Measurements from ENCODE around the gene TRIM40. TPM values are rescaled to one million over a fixed set of nuclear protein-coding genes. Genes with fewer than 3 reads are reported as not detected.

Gene TRIM40
- total and polyA plus RNA-seq, 2 of the 13 experiments (the other 11 are each of a cell fraction or from before 2014, with no cell fraction given): 0.58 TPM; not detected in 1

DNA sequence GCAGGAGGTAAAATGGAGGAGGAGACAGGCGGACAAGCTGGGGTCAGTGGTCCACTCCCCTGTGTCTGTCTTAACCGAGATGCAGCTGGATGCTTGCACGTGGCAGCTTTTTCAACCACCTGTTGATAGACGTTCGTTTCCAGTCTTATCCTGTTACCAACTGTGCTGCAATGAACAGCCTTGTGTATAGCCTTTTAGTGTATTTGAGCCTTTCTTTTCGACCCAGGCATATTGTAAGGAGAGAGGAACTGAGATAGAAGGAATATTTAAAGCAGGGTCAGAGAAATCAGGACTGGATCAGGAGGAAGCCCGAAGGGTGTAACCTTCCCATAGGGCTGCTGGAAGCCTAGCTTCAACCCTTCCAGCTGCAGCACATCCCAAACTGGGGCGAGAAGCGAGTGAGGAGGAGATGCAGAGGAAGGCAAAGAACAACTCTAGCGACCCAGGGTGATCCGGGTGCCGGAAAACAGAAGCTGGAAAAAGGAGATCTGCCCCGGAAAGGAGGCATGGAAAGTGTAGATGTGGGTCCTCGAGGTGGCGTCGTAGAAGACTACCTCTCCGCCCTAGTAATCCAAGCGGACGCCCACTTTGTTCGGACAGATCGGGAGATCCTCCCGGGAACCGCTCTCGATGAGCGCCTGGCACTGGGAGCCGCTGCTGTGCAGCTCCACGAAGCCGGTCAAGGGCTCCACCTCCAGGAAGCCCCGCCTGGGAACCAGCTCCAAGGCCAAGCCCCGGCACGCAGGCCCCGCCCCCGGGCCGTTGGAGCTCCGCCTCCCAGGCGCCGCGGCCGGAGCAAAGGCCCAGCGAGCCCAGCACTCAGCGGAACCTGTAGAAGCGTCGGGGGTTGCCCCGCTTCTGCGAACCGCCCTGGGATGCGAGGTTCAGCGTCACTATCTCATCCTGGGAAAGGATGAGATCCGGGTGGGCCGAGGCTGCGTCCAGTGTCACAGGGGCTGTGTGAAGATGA is 34.2 kb upstream of the TRIM40 start (continued):
- TF ChIP-seq, protein P1, sequence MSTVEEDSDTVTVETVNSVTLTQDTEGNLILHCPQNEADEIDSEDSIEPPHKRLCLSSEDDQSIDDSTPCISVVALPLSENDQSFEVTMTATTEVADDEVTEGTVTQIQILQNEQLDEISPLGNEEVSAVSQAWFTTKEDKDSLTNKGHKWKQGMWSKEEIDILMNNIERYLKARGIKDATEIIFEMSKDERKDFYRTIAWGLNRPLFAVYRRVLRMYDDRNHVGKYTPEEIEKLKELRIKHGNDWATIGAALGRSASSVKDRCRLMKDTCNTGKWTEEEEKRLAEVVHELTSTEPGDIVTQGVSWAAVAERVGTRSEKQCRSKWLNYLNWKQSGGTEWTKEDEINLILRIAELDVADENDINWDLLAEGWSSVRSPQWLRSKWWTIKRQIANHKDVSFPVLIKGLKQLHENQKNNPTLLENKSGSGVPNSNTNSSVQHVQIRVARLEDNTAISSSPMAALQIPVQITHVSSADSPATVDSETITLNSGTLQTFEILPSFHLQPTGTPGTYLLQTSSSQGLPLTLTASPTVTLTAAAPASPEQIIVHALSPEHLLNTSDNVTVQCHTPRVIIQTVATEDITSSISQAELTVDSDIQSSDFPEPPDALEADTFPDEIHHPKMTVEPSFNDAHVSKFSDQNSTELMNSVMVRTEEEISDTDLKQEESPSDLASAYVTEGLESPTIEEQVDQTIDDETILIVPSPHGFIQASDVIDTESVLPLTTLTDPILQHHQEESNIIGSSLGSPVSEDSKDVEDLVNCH (CRISPR knock-in tag; IDR thresholded peaks at IDR 0.05): no peak
- TF ChIP-seq NFRKB (IDR thresholded peaks at IDR 0.05): no peak
- peak; percentile 32; the same call in 1 of the 2 replicates for TF ChIP-seq REPIN1 (CRISPR knock-in tag; IDR thresholded peaks at IDR 0.05; ENCODE audit: borderline replicate concordance, low read depth)
- peak; percentile 90 for TF ChIP-seq MED8 (CRISPR knock-in tag; IDR thresholded peaks at IDR 0.05; ENCODE audit: insufficient replicate concordance)
- no peak; the same call in 1 of the 2 replicates for TF ChIP-seq AKAP8 (CRISPR knock-in tag; IDR thresholded peaks at IDR 0.05)
- TF ChIP-seq ZFP90 (CRISPR knock-in tag; IDR thresholded peaks at IDR 0.05; ENCODE audit: borderline replicate concordance): peak; percentile 68; the same call in 1 of the 2 replicates
- 0 out of 2 replicates have a peak, but pooled peaks have one; percentile 33 for TF ChIP-seq ZIK1 (CRISPR knock-in tag; IDR thresholded peaks at IDR 0.05; ENCODE audit: borderline replicate concordance, low read depth)
- peak; percentile 91 for TF ChIP-seq KDM5B (CRISPR knock-in tag; IDR thresholded peaks at IDR 0.05; ENCODE audit: borderline replicate concordance)
- TF ChIP-seq, protein P2, sequence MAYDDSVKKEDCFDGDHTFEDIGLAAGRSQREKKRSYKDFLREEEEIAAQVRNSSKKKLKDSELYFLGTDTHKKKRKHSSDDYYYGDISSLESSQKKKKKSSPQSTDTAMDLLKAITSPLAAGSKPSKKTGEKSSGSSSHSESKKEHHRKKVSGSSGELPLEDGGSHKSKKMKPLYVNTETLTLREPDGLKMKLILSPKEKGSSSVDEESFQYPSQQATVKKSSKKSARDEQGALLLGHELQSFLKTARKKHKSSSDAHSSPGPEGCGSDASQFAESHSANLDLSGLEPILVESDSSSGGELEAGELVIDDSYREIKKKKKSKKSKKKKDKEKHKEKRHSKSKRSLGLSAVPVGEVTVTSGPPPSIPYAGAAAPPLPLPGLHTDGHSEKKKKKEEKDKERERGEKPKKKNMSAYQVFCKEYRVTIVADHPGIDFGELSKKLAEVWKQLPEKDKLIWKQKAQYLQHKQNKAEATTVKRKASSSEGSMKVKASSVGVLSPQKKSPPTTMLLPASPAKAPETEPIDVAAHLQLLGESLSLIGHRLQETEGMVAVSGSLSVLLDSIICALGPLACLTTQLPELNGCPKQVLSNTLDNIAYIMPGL (CRISPR knock-in tag; IDR thresholded peaks at IDR 0.05; ENCODE audit: borderline replicate concordance in 1 of 2, low read depth in 1 of 2): peak; percentile 72 to 91; a peak in 3 of 4 replicates
- TF ChIP-seq ZNF598 (CRISPR knock-in tag; IDR thresholded peaks at IDR 0.05; ENCODE audit: borderline replicate concordance): no peak
- TF ChIP-seq PAWR (CRISPR knock-in tag; IDR thresholded peaks at IDR 0.05; ENCODE audit: borderline replicate concordance): no peak
- TF ChIP-seq HDAC1 (CRISPR knock-in tag; IDR thresholded peaks at IDR 0.05): no peak; the same call in 1 of the 2 replicates
- TF ChIP-seq RXRA (CRISPR knock-in tag; IDR thresholded peaks at IDR 0.05): peak; percentile 79
- TF ChIP-seq, protein P3, sequence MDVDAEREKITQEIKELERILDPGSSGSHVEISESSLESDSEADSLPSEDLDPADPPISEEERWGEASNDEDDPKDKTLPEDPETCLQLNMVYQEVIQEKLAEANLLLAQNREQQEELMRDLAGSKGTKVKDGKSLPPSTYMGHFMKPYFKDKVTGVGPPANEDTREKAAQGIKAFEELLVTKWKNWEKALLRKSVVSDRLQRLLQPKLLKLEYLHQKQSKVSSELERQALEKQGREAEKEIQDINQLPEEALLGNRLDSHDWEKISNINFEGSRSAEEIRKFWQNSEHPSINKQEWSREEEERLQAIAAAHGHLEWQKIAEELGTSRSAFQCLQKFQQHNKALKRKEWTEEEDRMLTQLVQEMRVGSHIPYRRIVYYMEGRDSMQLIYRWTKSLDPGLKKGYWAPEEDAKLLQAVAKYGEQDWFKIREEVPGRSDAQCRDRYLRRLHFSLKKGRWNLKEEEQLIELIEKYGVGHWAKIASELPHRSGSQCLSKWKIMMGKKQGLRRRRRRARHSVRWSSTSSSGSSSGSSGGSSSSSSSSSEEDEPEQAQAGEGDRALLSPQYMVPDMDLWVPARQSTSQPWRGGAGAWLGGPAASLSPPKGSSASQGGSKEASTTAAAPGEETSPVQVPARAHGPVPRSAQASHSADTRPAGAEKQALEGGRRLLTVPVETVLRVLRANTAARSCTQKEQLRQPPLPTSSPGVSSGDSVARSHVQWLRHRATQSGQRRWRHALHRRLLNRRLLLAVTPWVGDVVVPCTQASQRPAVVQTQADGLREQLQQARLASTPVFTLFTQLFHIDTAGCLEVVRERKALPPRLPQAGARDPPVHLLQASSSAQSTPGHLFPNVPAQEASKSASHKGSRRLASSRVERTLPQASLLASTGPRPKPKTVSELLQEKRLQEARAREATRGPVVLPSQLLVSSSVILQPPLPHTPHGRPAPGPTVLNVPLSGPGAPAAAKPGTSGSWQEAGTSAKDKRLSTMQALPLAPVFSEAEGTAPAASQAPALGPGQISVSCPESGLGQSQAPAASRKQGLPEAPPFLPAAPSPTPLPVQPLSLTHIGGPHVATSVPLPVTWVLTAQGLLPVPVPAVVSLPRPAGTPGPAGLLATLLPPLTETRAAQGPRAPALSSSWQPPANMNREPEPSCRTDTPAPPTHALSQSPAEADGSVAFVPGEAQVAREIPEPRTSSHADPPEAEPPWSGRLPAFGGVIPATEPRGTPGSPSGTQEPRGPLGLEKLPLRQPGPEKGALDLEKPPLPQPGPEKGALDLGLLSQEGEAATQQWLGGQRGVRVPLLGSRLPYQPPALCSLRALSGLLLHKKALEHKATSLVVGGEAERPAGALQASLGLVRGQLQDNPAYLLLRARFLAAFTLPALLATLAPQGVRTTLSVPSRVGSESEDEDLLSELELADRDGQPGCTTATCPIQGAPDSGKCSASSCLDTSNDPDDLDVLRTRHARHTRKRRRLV (CRISPR knock-in tag; IDR thresholded peaks at IDR 0.05): peak; percentile 86
- no peak for TF ChIP-seq ZNF761 (CRISPR knock-in tag; conservative IDR thresholded peaks at IDR 0.05)
- no peak for TF ChIP-seq ZNF17 (CRISPR knock-in tag; IDR thresholded peaks at IDR 0.05)
- no peak for TF ChIP-seq TCF12 (IDR thresholded peaks at IDR 0.05)
- TF ChIP-seq TCF12 (CRISPR knock-in tag; IDR thresholded peaks at IDR 0.05): peak; percentile 75; the same call in 1 of the 2 replicates
- TF ChIP-seq MZF1 (CRISPR knock-in tag; IDR thresholded peaks at IDR 0.05; ENCODE audit: borderline replicate concordance): 0 out of 2 replicates have a peak, but pooled peaks have one; percentile 50

Measured in HepG2 (cell line).